SK-N-SH treated with all-trans-retinoic acid at 6 μM for 48 hours (cell line): Measurements from ENCODE around the gene BAG1.
A peak's percentile ranks its signal among the peaks of the same experiment; 100 is the strongest.

Source experiments
- ATAC-seq: fragments of 200-7000 bp; cut with Tn5 transposase; 3 replicates; pipeline ENCODE4 v1.9.1; 2020; ENCODE audit warnings: mild to moderate bottlenecking, moderate library complexity
- ARNTL ChIP-seq: fragments of 450-650 bp; formaldehyde crosslinking; IDR thresholded peaks from 2 replicates; pipeline ENCODE4 v1.5.0; 2020; ENCODE audit warnings: low read depth, mild to moderate bottlenecking, moderate library complexity, borderline replicate concordance
- BACH2 ChIP-seq: fragments of 250-450 bp; sonication (Bioruptor Pico); IDR thresholded peaks from 2 replicates; pipeline ENCODE4 v1.9.0; 2021; ENCODE audit warnings: mild to moderate bottlenecking, borderline replicate concordance
- CREB5 ChIP-seq: fragments of 250-450 bp; sonication (Bioruptor Pico); IDR thresholded peaks from 2 replicates; pipeline ENCODE4 v1.5.1; 2020; ENCODE audit warnings: low read depth, mild to moderate bottlenecking, moderate library complexity
- CSDC2 ChIP-seq: fragments of 250-450 bp; sonication (Bioruptor Pico); IDR thresholded peaks from 2 replicates; pipeline ENCODE4 v1.5.0; 2020; ENCODE audit warnings: mild to moderate bottlenecking, moderate library complexity
- GLIS3 ChIP-seq: fragments of 250-450 bp; sonication (Bioruptor Pico); IDR thresholded peaks from 2 replicates; pipeline ENCODE4 v1.5.0; 2020; ENCODE audit warnings: mild to moderate bottlenecking, moderate library complexity
- ISL1 ChIP-seq: fragments of 250-450 bp; sonication (Bioruptor Pico); IDR thresholded peaks from 2 replicates; pipeline ENCODE4 v2.1.2; 2022; ENCODE audit warnings: mild to moderate bottlenecking, moderate library complexity
- OSR1 ChIP-seq: fragments of 250-450 bp; sonication (Bioruptor Pico); IDR thresholded peaks from 2 replicates; pipeline ENCODE4 v1.8.0; 2022; ENCODE audit warnings: moderate library complexity, mild to moderate bottlenecking, inconsistent platforms
- PATZ1 ChIP-seq: fragments of 250-450 bp; sonication (Bioruptor Pico); IDR thresholded peaks from 2 replicates; pipeline ENCODE4 v1.8.0; 2020; ENCODE audit warnings: mild to moderate bottlenecking, moderate library complexity, borderline replicate concordance
- POU6F1 ChIP-seq: fragments of 250-450 bp; sonication (Bioruptor Pico); IDR thresholded peaks from 2 replicates; pipeline ENCODE4 v1.8.0; 2021; ENCODE audit warnings: low read depth, mild to moderate bottlenecking, moderate library complexity, borderline replicate concordance
- PPARA ChIP-seq: fragments of 250-450 bp; sonication (Bioruptor Pico); IDR thresholded peaks from 2 replicates; pipeline ENCODE4 v1.5.0; 2020; ENCODE audit warnings: mild to moderate bottlenecking, borderline replicate concordance
- RARB ChIP-seq: fragments of 250-450 bp; sonication (Bioruptor Pico); IDR thresholded peaks from 2 replicates; pipeline ENCODE4 v1.8.0; 2021; ENCODE audit warnings: mild to moderate bottlenecking, moderate library complexity
- SNAI2 ChIP-seq: fragments of 250-450 bp; sonication (Bioruptor Pico); IDR thresholded peaks from 2 replicates; pipeline ENCODE4 v1.5.0; 2020; ENCODE audit warnings: mild to moderate bottlenecking, moderate library complexity
- TCF4 ChIP-seq: fragments of 250-450 bp; sonication (Bioruptor Pico); IDR thresholded peaks from 2 replicates; pipeline ENCODE4 v1.8.0; 2021; ENCODE audit warnings: mild to moderate bottlenecking, moderate library complexity, borderline replicate concordance
- TOX ChIP-seq: fragments of 250-450 bp; sonication (Bioruptor Pico); IDR thresholded peaks from 2 replicates; pipeline ENCODE4 v1.8.0; 2021; ENCODE audit warnings: mild to moderate bottlenecking, moderate library complexity, borderline replicate concordance
- ZC3H10 ChIP-seq: fragments of 250-450 bp; sonication (Bioruptor Pico); IDR thresholded peaks from 2 replicates; pipeline ENCODE4 v1.5.1; 2021; ENCODE audit warnings: mild to moderate bottlenecking, moderate library complexity
- ZFP3 ChIP-seq: fragments of 250-450 bp; sonication (Bioruptor Pico); IDR thresholded peaks from 2 replicates; pipeline ENCODE4 v1.5.0; 2020; ENCODE audit warnings: mild to moderate bottlenecking, moderate library complexity
- ZFP30 ChIP-seq: fragments of 450-650 bp; formaldehyde crosslinking; IDR thresholded peaks from 2 replicates; pipeline ENCODE4 v1.5.0; 2022; ENCODE audit warnings: mild to moderate bottlenecking, moderate library complexity
- ZNF565 ChIP-seq: fragments of 450-650 bp; formaldehyde crosslinking; conservative IDR thresholded peaks from 2 replicates; pipeline ENCODE4 v1.5.0; 2020; ENCODE audit warnings: low read depth, mild to moderate bottlenecking, moderate library complexity
- ZNF70 ChIP-seq: fragments of 450-650 bp; formaldehyde crosslinking; IDR thresholded peaks from 2 replicates; pipeline ENCODE4 v1.5.0; 2020; ENCODE audit warnings: mild to moderate bottlenecking, moderate library complexity
- ZNF8 ChIP-seq: fragments of 450-650 bp; formaldehyde crosslinking; IDR thresholded peaks from 2 replicates; pipeline ENCODE4 v1.5.0; 2020; ENCODE audit warnings: mild to moderate bottlenecking, moderate library complexity
- TF ChIP-seq, protein P1 (sequence below): fragments of 250-450 bp; sonication (Bioruptor Pico); IDR thresholded peaks from 2 replicates; pipeline ENCODE4 v1.5.0; 2020; ENCODE audit warnings: mild to moderate bottlenecking, moderate library complexity

The BAG1 gene

GRCh38 chr9:33289936-33290246, 25.4 kb upstream of the BAG1 start:
- peak; percentile 59 for ATAC-seq
- TF ChIP-seq TCF4 (CRISPR knock-in tag) (no peak), TOX (no peak), BACH2 (CRISPR knock-in tag) (no peak), CSDC2 (CRISPR knock-in tag) (no peak), ARNTL (no peak), ZC3H10 (CRISPR knock-in tag) (no peak), ZFP3 (no peak), PPARA (CRISPR knock-in tag) (no peak), POU6F1 (CRISPR knock-in tag) (no peak), RARB (no peak), OSR1 (no peak), CREB5 (CRISPR knock-in tag) (no peak), PATZ1 (CRISPR knock-in tag) (no peak), SNAI2 (CRISPR knock-in tag) (no peak), ZFP30 (no peak), ZNF565 (no peak)
- TF ChIP-seq, protein P1, sequence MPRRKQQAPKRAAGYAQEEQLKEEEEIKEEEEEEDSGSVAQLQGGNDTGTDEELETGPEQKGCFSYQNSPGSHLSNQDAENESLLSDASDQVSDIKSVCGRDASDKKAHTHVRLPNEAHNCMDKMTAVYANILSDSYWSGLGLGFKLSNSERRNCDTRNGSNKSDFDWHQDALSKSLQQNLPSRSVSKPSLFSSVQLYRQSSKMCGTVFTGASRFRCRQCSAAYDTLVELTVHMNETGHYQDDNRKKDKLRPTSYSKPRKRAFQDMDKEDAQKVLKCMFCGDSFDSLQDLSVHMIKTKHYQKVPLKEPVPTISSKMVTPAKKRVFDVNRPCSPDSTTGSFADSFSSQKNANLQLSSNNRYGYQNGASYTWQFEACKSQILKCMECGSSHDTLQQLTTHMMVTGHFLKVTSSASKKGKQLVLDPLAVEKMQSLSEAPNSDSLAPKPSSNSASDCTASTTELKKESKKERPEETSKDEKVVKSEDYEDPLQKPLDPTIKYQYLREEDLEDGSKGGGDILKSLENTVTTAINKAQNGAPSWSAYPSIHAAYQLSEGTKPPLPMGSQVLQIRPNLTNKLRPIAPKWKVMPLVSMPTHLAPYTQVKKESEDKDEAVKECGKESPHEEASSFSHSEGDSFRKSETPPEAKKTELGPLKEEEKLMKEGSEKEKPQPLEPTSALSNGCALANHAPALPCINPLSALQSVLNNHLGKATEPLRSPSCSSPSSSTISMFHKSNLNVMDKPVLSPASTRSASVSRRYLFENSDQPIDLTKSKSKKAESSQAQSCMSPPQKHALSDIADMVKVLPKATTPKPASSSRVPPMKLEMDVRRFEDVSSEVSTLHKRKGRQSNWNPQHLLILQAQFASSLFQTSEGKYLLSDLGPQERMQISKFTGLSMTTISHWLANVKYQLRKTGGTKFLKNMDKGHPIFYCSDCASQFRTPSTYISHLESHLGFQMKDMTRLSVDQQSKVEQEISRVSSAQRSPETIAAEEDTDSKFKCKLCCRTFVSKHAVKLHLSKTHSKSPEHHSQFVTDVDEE, result no peak

DNA sequence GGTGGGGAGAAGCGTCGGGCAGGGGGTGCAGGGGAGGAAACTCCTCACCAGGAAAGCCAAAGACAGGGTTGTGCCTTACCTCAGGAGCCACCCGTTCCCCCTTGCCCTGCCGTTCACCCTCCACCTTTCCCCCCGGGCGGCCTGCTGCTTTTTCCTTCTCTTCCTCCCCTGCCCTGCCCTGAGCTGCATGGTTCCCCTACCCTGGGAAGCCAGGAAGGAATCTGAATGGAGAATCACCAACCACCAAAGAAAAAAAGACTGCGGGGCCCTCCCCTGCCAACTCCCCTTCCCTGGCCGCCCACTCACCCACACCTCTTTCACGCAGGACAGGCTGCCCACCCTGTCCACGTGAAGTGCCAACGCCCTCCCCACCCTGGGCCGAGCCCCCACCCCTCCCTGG, 25.0 kb upstream of the BAG1 start:
- ATAC-seq, result peak; percentile 1; the same call in 1 of the 3 replicates
- TF ChIP-seq TOX (no peak), ZFP30 (no peak), BACH2 (CRISPR knock-in tag) (no peak), CSDC2 (CRISPR knock-in tag) (no peak), ARNTL (no peak), ZNF8 (CRISPR knock-in tag) (no peak), TCF4 (CRISPR knock-in tag) (no peak)
- TF ChIP-seq, protein P1, result no peak

DNA sequence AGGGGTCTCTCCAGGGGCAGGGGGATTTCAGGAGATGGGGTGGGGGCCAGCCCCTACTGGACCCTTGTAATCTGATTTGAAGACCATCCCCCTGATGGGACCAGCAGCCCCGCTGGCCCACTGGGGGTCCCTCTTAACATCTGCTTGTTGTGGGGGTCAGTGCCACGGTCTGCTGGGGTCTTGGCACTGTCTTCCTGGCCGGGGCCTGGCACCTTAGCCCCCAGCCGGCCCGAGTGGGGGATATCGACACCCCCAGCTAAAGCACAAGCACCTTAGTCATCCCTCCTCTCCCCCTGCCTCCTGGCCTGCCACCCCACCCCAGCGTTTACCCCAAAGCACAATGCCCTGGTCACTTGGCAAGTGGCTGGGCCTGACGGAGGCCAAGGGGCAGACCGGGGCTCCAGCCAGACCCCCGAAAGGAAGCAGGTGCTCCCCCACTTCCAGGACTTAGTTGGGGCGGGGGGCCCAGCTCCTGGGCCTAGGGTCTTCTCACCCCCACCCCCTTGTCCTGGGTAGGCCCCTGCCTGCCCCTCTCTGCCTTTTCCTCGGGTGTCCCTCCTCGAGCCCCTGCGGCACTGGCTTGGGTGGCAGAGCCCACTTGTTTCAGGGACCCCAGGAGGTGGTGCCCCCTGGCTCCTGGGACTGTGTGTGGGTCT, 24.4 kb upstream of the BAG1 start:
- no peak for ATAC-seq
- TF ChIP-seq SNAI2 (CRISPR knock-in tag) (no peak), TOX (no peak), BACH2 (CRISPR knock-in tag) (no peak), ARNTL (no peak), ISL1 (CRISPR knock-in tag) (no peak), ZNF70 (no peak), ZFP3 (no peak), CREB5 (CRISPR knock-in tag) (no peak), OSR1 (no peak), POU6F1 (CRISPR knock-in tag) (no peak), RARB (no peak), TCF4 (CRISPR knock-in tag) (no peak), CSDC2 (CRISPR knock-in tag) (no peak), GLIS3 (CRISPR knock-in tag) (no peak), ZNF8 (CRISPR knock-in tag) (no peak)
